Omental fat pad (tissue), 4 donors: Measurements from ENCODE around the gene ALDH7A1. TPM values are rescaled to one million over a fixed set of nuclear protein-coding genes. Genes with fewer than 3 reads are reported as not detected.

Source experiments
- ATAC-seq: fragments of 150-250 bp; one replicate; pipeline ENCODE4 v1.9.1; 2016; ENCODE audit warnings: mild to moderate bottlenecking, moderate library complexity; ENCODE audit not compliant: low FRiP score
- DNase-seq: peaks from one replicate; pipeline ENCODE4 v3.0.0-alpha.2; 2019; ENCODE audit warnings: low spot score
- total RNA-seq, 4 donors: library from RNA; depleted of rRNA; stranded (reverse); fragments of >200 nt; gene quantifications; one replicate each; pipeline ENCODE4 v1.1.0, GENCODE V29; 2016
- TF ChIP-seq, protein P1 (sequence below), 3 donors: fragments of 450-650 bp; IDR thresholded peaks; one replicate each; pipeline ENCODE4 v1.5.1; 2016 to 2017; ENCODE audit warnings: antibody characterized with exemption in 3 of 3, mild to moderate bottlenecking in 3 of 3, moderate library complexity in 2 of 3

ALDH7A1 gene
- total RNA-seq, 4 donors from 2014 or later = 14.8 to 32.6 (median 17.9) TPM

- TF ChIP-seq, protein P1, sequence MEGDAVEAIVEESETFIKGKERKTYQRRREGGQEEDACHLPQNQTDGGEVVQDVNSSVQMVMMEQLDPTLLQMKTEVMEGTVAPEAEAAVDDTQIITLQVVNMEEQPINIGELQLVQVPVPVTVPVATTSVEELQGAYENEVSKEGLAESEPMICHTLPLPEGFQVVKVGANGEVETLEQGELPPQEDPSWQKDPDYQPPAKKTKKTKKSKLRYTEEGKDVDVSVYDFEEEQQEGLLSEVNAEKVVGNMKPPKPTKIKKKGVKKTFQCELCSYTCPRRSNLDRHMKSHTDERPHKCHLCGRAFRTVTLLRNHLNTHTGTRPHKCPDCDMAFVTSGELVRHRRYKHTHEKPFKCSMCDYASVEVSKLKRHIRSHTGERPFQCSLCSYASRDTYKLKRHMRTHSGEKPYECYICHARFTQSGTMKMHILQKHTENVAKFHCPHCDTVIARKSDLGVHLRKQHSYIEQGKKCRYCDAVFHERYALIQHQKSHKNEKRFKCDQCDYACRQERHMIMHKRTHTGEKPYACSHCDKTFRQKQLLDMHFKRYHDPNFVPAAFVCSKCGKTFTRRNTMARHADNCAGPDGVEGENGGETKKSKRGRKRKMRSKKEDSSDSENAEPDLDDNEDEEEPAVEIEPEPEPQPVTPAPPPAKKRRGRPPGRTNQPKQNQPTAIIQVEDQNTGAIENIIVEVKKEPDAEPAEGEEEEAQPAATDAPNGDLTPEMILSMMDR (IDR thresholded peaks at IDR 0.05) = no peak
These were observed 78.9 kb downstream of the ALDH7A1 start for GRCh38 chr5:126516133-126516532.

DNA sequence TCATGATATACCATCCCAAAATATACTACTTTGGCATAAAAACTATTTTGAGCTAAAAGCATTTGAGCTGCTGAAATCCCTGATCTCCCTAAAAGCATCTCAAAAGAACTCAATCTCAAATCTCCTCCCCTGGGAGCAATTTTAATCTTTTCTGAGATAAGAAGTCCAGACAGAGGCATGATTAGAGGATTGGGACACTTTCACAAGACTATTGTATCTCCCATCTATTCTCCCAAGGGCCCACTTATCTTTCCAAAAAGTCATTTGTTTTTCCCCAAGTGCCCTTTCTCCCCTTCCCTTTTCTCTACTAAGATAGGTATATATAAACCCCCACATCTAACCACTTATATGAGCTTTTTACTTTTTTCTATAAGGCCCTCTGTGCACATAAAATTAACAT lies 79.7 kb downstream of the ALDH7A1 start:
- ATAC-seq = no peak
- DNase-seq = no peak
- TF ChIP-seq, protein P1 (IDR thresholded peaks at IDR 0.05) = no peak

More at GRCh38 chr5:126516133-126516532, 78.9 kb downstream of the ALDH7A1 start:
- no peak for ATAC-seq
- DNase-seq = no peak

DNA sequence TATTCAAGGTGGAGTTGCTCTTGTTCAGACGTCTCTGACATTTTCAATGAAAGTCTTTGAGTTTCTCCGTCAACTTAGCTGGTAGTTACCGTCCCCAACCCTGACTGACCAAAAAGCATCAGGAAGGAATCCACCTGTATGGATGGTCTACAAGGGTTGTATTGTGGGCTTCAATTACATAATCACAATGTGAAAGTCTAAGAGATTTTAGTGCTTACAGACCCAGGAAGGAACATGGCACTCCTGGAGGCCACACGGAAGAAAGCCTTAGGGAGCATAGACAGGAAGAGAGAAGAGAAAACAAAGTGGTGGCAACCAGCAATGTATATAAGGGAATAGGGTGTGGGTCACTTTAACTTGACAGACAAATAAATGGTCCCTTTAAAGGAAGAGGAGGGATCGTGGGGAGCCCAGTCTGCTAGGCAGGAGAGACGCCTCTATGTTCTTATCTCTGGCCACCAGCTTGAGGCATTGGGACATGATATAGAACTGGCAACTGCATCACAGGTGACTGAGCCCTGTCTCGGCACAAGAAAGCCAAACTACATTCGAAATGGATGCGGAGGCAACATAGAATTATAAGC lies 80.4 kb downstream of the ALDH7A1 start:
- TF ChIP-seq, protein P1 (IDR thresholded peaks at IDR 0.05) = no peak
- no peak for ATAC-seq
- no peak for DNase-seq

DNA sequence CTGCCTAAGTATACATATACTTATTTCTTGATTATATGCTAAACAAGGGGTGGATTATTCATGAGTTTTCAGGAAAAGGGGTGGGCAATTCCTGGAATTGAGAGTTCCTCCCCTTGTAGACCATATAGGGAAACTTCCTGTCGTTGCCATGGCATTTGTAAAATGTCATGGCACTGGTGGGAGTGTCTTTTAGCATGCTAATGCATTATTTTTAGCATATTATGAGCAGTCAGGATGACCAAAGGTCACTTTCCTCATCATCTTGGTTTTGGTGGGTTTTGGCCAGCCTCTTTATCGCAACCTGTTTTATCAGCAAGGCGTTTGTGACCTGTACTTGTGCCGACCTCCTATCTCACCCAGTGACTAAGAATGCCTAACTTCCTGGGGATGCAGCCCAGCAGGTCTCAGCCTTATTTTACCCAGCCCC lies 80.9 kb downstream of the ALDH7A1 start:
- no peak for ATAC-seq
- TF ChIP-seq, protein P1 (IDR thresholded peaks at IDR 0.05) = no peak
- DNase-seq = no peak

- no peak for DNase-seq
- TF ChIP-seq, protein P1 (IDR thresholded peaks at IDR 0.05) = no peak
- ATAC-seq = no peak
These were observed 81.3 kb downstream of the ALDH7A1 start for GRCh38 chr5:126513703-126514102.

DNA sequence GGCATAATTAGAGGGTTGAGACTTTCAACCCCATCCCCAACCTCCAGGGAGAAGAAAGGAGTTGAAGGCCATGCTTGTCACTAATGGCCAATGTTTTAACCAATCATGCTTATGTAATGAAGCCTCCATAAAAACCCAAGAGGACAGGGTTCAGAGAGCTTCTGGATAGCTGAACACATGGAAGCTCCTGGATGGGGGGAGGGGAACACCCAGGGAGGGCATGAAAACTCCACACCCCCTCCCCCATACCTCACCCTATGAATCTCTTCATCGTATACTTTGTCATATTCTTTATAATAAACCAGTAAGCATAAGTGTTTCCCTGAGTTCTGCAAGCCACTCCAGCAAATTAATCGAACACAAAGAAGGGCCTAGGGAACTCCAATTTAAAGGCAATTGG lies 81.7 kb downstream of the ALDH7A1 start:
- DNase-seq (no peak), ATAC-seq (no peak)
- TF ChIP-seq, protein P1 (IDR thresholded peaks at IDR 0.05) = no peak

- ATAC-seq = no peak
- TF ChIP-seq, protein P1 (IDR thresholded peaks at IDR 0.05) = no peak
- no peak for DNase-seq
These were observed 82.6 kb downstream of the ALDH7A1 start for GRCh38 chr5:126512451-126512850.
